Gastrocnemius medialis (tissue), 4 donors: ENCODE results near the gene PSMG4. TPM values are rescaled to one million over a fixed set of nuclear protein-coding genes. Genes with fewer than 3 reads are reported as not detected.

Experiments
- ATAC-seq, 2 donors: fragments of 150-250 bp; one replicate each; pipeline ENCODE4 v1.9.1; 2016
- DNase-seq, 2 donors: peaks; one replicate each; pipeline ENCODE4 v3.0.0-alpha.2; 2019
- H3K27ac ChIP-seq, 4 donors: fragments of 200-600 bp; sonication (generic); 1 replicate in 1 of 4; 2 replicates in 3 of 4; pipeline ENCODE4 v1.5.1; 2016 to 2018; ENCODE audit warnings: mild to moderate bottlenecking in 2 of 4, moderate library complexity in 1 of 4
- H3K27me3 ChIP-seq, 3 donors: fragments of 200-600 bp; sonication (generic) in 2 of 3; 1 replicate in 1 of 3; 2 replicates in 2 of 3; pipeline versions ENCODE4 v1.5.1 to v1.6.0; 2016 to 2019; ENCODE audit warnings: mild to moderate bottlenecking in 1 of 3, moderate library complexity in 1 of 3
- H3K36me3 ChIP-seq, 2 donors: fragments of 200-600 bp; sonication (generic) in 1 of 2; one replicate each; pipeline ENCODE4 v1.5.1; 2017 to 2018
- H3K4me1 ChIP-seq, 2 donors: fragments of 200-600 bp; sonication (generic) in 1 of 2; one replicate each; pipeline ENCODE4 v1.5.1; 2016 to 2017; ENCODE audit warnings: mild to moderate bottlenecking in 2 of 2
- H3K4me3 ChIP-seq, 4 donors: fragments of 200-600 bp; sonication (generic) in 3 of 4; 1 replicate in 1 of 4; 2 replicates in 3 of 4; pipeline ENCODE4 v1.5.1; 2016 to 2019; ENCODE audit warnings: mild to moderate bottlenecking in 2 of 4
- H3K9me3 ChIP-seq, 3 donors: fragments of 200-600 bp; sonication (generic) in 2 of 3; 1 replicate in 1 of 3; 2 replicates in 2 of 3; pipeline ENCODE4 v1.5.1; 2016 to 2019
- CTCF ChIP-seq, 5 experiments: fragments of 450-650 bp in 3 of 5; fragments of 200-600 bp in 2 of 5; sonication (generic) in 2 of 5; IDR thresholded peaks in 4 of 5; conservative IDR thresholded peaks in 1 of 5; 1 replicate in 4 of 5; 2 replicates in 1 of 5; pipeline ENCODE4 v1.5.1; 2016 to 2019; ENCODE audit warnings: antibody characterized with exemption in 5 of 5, mild to moderate bottlenecking in 3 of 5, moderate library complexity in 3 of 5
- POLR2A ChIP-seq, 2 donors: fragments of 450-650 bp; IDR thresholded peaks; one replicate each; pipeline ENCODE4 v1.6.1; 2017; ENCODE audit warnings: antibody characterized with exemption in 2 of 2, mild to moderate bottlenecking in 2 of 2, moderate library complexity in 2 of 2
- in situ Hi-C, 4 donors: fragments of 200-750 bp; cut with MboI; loops; one replicate each; pipeline versions ENCODE4 v1.15.0 to v1.8.0; 2017; ENCODE audit warnings: low sequenced_read_pairs in 4 of 4
- intact Hi-C: fragments of 100-400 bp; cut with DNase I; formaldehyde crosslinking; loops from one replicate; pipeline ENCODE4 v1.15.1; 2023; ENCODE audit warnings: low total_unique reads
- total RNA-seq, 4 donors: library from RNA; depleted of rRNA; stranded (reverse); fragments of >200 nt; gene quantifications; one replicate each; pipeline versions ENCODE4 v1.1.0 to v1.2.3, GENCODE V29; 2016

The PSMG4 gene
- total RNA-seq, 4 donors from 2014 or later: 16.4 to 27.6 (median 22.0) TPM

DNA sequence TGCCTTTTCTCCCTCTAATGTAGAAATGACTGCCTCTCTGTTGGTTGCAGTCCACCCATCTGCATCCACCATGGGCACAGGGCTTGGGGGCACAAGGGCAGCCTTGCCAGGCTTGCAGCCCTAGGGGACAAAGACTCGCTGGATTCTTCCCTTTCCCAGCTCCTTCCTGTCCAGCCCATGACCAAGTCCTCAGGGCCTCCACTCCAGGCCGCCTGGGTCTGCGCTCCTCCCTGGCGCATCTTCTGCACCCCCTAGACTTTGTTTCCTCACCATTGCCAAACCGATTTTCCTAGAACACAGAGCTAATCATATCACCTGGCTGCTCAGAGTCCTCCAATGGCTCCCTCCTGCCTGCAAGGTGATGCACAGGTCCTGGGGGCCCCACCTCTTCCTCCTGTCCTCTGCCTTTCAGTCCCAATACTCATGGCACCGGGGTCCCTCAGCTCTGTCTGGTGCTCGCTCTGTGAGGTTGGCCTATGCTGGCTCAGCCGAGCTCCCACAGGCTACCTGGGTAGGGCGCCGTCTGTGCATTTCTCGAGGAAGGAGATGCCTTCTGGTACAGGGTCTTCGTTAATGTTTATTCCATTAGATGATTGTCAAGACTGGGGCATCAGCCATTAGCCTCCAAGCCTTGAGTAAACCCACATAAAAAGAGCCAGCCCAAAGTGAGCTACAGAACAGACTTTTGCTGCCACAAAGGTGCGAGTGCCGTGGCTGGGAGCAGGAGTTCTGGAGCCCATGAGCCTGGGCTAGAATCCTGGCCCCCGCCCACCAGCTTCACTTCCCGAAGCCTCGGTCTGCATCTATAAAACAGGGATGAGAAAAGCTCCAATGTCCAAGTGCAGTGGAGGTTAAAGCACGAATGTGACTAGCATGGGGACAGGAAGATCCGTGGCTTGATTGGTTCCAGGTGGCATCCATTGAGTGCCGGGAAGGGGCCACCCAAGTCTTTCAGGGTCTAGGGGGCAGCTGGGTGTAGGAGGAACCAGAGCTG lies 17.7 kb downstream of the PSMG4 start:
- H3K9me3 ChIP-seq: no peaks in the 10 kb centered on the region
- intact Hi-C loops: loop anchor here (10.0 kb wide), 1 partner anchor 728 kb away; no protein-coding TSS in a partner anchor
- TF ChIP-seq CTCF (IDR thresholded peaks at IDR 0.05 in 4 of 5, conservative IDR thresholded peaks at IDR 0.05 in 1 of 5): no peak
- no peak for TF ChIP-seq POLR2A (IDR thresholded peaks at IDR 0.05)
- peaks cover under 1 to 9% of the 10 kb centered on the region in 2 donors for H3K4me1 ChIP-seq
- ATAC-seq (no peak), DNase-seq (no peak)
- H3K27me3 ChIP-seq: no peaks in the 10 kb centered on the region
- peaks cover 0 to 7% of the 10 kb centered on the region in 2 donors for H3K36me3 ChIP-seq
- H3K27ac ChIP-seq: no peak overlapping the region
- no peak overlapping the region for H3K4me3 ChIP-seq
- in situ Hi-C loops: loop anchor here (5.0 to 25.0 kb wide), 4 partner anchors 186 to 736 kb away; partner anchors contain the start of gene SLC22A23 (in 4 of the 4)

- intact Hi-C loops (loop anchor here (10.0 kb wide), 1 partner anchor 728 kb away; no protein-coding TSS in a partner anchor), in situ Hi-C loops (loop anchor here (5.0 to 25.0 kb wide), 4 partner anchors 185 to 735 kb away; partner anchors contain the start of gene SLC22A23 (in 4 of the 4))
- no peak for DNase-seq
- no peak for TF ChIP-seq POLR2A (IDR thresholded peaks at IDR 0.05)
- TF ChIP-seq CTCF (IDR thresholded peaks at IDR 0.05 in 4 of 5, conservative IDR thresholded peaks at IDR 0.05 in 1 of 5): no peak
- ATAC-seq: no peak
- no peaks in the 10 kb centered on the region for H3K27me3 ChIP-seq
- peaks cover 0 to 7% of the 10 kb centered on the region in 2 donors for H3K36me3 ChIP-seq
- H3K4me1 ChIP-seq: peaks cover 9 to 16% of the 10 kb centered on the region in 2 donors
- no peak overlapping the region for H3K4me3 ChIP-seq
- no peak overlapping the region for H3K27ac ChIP-seq
- no peaks in the 10 kb centered on the region for H3K9me3 ChIP-seq
Measured at GRCh38 chr6:3277251-3277650, 18.5 kb downstream of the PSMG4 start.

GRCh38 chr6:3277851-3278416 lies 19.2 kb downstream of the PSMG4 start:
- in situ Hi-C loops: loop anchor here (5.0 to 25.0 kb wide), 4 partner anchors 184 to 734 kb away; partner anchors contain the start of gene SLC22A23 (in 4 of the 4)

More at GRCh38 chr6:3277851-3278416, 19.2 kb downstream of the PSMG4 start:
- peaks cover 13 to 21% of the 10 kb centered on the region in 2 donors for H3K4me1 ChIP-seq
- DNase-seq: peak in 1 of 2 donors; percentile 8
- H3K9me3 ChIP-seq: no peaks in the 10 kb centered on the region
- no peaks in the 10 kb centered on the region for H3K36me3 ChIP-seq
- intact Hi-C loops: loop anchor here (2.0 to 10.0 kb wide), 2 partner anchors 233 to 727 kb away; no protein-coding TSS in a partner anchor
- no peak for ATAC-seq
- H3K27ac ChIP-seq: no peak overlapping the region
- no peak overlapping the region for H3K4me3 ChIP-seq
- TF ChIP-seq POLR2A (IDR thresholded peaks at IDR 0.05): no peak
- no peak for TF ChIP-seq CTCF (IDR thresholded peaks at IDR 0.05 in 4 of 5, conservative IDR thresholded peaks at IDR 0.05 in 1 of 5)
- no peaks in the 10 kb centered on the region for H3K27me3 ChIP-seq
